Stimulated activated CD4-positive, alpha-beta T cell treated with anti-CD3 and anti-CD28 coated beads, Interleukin-15, amount 100 ng/mL, for 1 hour (primary cell): ENCODE data around the gene TRPV5.

Experiments used
- DNase-seq, 2 donors: peaks; one replicate each; pipeline ENCODE4 v3.0.0-alpha.2; 2020; ENCODE audit warnings: low read depth in 1 of 2, low spot score in 1 of 2

TRPV5 gene

GRCh38 chr7:142910031-142910433, 23.5 kb downstream of the TRPV5 start:
- no peak for DNase-seq

DNA sequence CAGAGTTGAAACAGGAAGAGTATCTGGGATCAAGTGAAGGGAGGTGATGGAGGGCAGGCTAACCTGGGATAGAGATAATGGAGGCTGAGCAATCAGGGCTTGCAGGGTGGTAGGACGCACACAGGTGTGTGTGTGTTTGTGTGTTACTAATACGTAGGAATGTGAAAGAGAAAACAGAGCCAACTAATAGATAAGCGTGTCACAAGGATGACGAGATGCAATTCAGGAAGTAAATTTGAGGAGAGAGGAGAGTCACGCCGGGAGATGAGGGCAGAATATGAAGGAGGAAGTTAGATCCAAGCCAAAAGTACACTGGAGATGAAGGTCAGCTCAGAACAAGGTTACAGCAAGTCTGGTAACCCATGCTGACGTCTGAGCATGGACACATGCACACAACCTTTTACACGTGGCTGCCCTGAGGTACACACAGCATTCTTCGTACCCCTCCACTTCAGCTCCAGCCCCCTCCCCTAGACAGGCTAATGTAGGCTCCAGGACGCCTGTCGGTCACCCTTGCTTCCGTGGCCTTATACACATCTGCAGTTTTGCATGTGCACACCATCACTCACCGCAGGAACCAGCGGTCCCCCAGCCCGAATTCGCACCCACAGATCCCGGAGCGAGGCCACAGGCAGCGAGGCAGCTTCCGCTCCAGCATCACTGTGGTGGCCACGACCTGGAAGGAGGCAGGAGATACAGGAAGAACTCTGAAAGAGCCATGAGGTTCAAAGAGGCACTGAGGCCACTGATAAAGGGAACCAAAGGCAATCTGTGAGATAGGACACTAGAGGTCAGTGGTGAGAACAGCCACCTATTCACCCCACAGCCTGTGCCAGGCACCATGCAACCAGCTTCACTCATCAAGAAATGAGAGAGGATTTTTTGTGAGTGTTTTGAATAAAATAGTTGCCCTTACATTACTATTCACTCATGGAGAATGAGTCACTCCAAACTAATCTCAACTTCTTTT, 24.3 kb downstream of the TRPV5 start:
- DNase-seq, result no peak

DNA sequence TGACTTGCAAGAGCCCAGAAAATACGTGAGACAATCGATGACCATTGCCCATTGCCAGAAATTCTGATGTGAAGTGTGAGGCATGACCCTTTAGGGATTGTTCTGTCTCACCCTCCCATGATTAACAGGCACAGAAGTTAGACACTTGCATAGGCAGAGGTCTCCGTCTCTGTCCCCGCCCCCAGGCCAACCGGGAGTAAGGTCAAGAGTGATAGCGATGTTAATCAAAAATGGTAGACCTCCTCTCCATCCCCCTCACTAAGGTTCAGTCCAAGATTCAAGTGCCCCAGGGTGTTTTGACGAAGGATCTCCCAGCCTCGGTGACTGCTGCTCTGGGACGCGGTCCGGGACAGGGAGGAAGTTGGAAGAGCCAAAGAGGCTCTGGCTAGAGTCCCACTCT, 25.3 kb downstream of the TRPV5 start:
- DNase-seq, result no peak

- no peak for DNase-seq
Observed at GRCh38 chr7:142906643-142907042, 26.9 kb downstream of the TRPV5 start.

DNA sequence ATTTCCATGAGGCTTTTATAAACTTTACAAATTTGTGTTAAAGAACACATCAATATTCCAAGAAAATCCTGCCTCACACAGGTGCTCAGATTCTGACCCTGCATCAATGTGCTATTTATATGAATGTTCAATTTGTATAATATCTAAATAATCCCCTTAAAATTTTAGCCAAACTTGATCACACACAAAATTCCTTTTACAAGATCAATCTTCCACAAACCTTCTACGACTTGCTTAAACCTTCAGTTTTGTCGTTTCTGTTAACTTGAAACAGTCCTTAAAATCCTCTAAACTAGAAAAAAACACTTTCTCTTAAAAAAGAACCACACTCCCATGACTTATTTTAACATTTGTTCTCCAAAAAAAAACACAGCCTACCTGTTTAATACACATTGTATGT, 27.8 kb downstream of the TRPV5 start:
- no peak for DNase-seq

DNA sequence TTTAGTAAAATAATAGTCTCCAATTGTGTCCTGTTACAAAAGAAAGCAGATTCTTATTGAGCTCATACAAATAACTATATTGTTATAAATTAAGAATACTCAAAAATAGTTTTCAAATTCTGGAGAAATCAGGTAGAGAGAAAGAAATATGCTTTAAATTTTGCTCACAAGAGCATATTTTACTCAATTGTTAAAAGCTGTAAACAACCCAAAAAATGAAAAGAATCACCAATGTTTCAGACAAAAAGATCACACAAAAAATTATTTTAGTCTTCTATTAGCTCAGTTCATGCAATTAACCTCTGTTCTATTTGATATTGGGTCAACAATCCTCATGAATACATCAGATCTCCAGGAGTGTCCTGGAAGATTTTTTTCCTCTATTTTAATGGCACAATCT, 29.4 kb downstream of the TRPV5 start:
- no peak for DNase-seq

DNA sequence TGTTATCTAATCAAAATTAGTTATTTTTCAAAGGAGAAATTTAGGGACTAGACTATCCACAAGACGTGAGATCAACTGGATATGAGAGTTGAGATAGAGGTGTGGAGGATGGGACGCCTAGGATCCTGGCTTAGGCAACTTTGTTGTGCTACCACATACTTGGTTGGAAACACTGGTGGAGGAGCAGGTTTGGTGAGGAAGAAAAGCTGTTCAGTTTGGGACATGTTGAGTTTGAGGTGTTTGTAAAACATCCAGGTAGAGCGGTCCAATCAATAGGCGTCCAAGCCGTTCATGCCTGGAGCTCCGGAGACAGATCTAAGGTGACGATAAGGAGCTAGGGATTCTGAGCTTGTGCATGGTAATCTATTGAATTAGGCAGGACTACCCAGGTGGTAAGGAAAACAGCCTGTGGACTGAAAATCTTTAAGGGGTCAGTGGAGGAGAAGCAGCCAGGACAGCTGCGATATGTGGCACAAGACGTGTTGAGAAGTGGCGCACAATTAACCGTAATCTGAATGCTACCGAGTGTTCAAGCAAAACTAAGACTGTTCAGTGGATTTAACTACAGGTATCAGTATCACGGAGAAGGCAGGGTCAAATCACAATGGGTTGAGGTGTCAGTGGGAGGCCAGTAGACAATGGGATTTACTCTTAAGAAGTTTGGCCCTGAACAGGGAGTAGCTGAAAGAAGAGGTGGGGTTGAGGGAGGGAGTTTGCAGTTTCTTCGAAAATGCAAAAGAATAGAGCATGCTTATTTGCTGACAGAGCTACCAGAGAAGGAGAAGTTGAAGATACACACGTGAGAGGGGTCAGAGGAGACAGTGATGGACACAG, 31.9 kb downstream of the TRPV5 start:
- no peak for DNase-seq

- DNase-seq, result no peak
Observed at GRCh38 chr7:142899661-142900060, 33.9 kb downstream of the TRPV5 start.

DNA sequence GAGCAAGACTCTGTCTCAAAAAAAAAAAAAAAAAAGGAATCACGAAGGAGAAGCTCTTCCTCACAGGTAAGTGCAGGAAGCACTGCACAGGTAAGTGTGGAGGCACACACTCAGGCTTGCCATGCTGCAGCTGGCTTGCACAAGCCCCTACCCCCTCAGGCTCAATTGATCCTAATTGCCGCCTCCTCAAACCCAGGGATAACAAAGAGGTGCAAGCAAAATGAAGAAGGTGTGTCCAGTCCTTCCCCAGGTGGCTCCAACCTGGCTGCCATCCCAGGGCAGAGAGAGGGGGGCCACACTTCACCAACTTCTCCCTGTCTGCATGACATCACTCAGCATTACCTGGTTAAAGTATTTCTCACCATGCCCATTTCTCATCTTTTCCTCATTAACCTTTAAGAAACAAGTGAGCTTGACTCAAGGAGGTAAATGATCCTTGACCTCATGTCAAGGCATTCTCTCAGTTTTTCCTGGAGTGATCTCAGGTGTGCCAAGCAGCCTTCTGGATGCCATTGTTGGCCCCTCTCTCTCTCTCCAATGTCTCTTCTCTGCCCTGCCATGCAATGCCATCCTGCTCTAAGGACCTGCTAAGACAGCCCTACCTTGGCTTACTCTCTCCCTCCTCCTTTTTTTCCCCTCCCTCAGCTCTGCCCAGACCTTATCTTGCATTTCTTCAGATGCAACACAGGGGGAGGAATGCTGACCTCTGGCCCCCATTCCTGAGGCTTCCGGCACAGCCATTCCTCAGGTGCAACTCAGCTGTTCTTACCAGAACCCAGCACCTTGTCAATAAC, 35.0 kb downstream of the TRPV5 start:
- no peak for DNase-seq

GRCh38 chr7:142897691-142898090, 35.9 kb downstream of the TRPV5 start:
- no peak for DNase-seq

DNA sequence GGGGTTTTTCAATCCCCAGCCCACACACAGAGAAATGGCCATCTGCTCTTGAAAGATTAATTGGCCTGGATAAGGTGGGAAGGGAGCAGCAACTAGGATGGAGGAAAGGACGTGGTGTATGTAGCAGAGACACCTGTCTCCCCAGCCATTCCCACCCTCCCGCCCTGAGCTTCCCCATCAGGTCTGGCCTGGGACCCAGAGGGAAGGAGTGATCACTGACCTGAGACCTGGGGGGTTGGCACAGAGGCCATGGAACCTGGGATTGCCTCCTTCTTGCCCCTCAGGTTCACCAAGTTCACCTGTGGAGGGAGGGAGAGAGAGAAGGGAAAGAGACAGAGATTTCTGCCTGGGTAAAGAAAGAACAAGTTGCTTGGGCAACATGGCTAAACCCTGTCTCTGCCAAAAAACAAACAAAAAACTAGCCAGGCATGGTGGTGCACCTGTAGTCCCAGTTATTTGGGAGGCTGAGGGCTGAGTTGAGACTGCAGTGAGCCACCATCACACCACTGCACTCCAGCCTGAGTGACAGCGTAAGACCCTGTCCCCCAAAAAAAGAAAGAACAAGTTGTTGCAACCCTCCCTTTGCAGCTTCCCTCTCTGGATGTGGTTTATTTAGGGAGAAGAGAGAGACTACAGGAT, 36.7 kb downstream of the TRPV5 start:
- no peak for DNase-seq

DNA sequence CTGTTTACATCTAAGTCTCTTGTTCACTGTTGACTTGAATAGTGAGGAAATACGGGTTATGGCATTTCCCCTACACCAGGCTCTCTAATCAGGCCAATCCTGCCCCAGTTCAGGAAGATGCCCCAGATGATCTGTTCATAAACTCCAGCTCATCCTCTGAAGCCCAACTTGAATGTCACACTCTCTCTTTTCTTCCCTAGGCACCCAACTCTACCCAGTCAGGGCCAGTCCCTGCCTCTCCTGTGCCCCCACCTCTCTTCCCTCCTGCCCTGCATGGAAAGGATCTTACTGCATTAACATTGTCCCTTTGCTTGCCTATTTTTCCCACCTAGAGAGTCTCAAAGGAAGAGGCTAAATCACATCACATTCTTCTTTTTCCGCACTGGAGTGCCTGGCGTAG, 37.4 kb downstream of the TRPV5 start:
- DNase-seq, result no peak

GRCh38 chr7:142894985-142895593, 38.5 kb downstream of the TRPV5 start:
- DNase-seq, result no peak

GRCh38 chr7:142894112-142894984, 39.2 kb downstream of the TRPV5 start:
- no peak for DNase-seq

DNA sequence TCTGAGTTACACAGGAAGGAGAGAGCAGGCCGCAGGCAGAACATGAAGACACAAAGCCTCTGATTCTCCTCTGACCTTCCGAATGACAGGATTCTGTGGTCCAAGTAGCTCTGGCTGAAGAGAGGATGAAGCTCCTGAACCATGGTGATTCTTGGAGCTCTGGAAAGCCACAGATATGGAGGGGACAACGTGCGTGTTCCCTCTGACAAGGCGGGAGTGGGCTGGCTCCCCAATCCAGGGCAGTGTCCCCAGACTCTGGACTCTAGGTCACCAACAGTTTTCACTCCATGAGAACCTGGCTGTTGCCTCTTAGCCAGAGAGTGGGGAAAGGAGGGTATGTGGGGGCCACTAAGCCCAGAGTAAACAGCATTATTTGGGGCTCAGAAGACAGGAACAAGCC, 40.6 kb downstream of the TRPV5 start:
- DNase-seq, result no peak

DNA sequence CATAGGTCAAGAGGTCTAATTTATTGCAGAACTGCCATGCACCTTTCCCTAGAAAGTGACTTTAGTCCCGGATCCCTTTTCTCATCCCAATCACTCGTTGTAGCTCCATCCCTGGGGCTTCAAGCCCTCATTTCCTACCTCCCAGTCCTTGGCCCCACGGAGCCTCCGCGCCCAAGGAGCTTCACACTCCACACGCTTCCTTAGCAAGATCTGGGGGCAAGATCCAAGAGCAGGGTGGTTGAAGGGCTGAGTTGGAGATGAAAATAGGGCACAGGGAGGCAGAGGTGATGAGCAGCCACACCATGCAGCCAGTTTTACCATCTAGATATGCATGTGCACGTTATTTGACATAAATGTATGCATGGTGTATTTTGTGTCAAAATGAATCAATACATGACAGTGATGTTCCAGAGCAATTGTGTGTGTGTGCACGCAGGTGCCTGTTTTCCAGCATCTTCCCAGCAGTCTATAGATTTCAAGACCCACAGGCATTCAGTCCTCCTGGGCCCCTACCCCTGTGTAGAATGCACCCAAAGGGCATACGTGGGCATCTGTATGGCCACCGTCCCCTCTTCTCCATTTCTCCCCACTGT, 42.0 kb downstream of the TRPV5 start:
- DNase-seq, result no peak

GRCh38 chr7:142890874-142891485, 42.6 kb downstream of the TRPV5 start:
- no peak for DNase-seq

- no peak for DNase-seq
Observed at GRCh38 chr7:142889816-142890215, 43.7 kb downstream of the TRPV5 start.
